B cell (primary cell): ENCODE data around the gene PGBD5. TPM values are rescaled to one million over a fixed set of nuclear protein-coding genes. Genes with fewer than 3 reads are reported as not detected.

ENCODE experiments used
- ATAC-seq: fragments of 200-7000 bp; cut with Tn5 transposase; one replicate; pipeline ENCODE4 v1.10.0; 2021; ENCODE audit warnings: low read depth, mild to moderate bottlenecking, moderate number of reproducible peaks, moderate library complexity
- CTCF ChIA-PET: fragments of 350-600 bp; sonication (Branson Sonifier 250); formaldehyde crosslinking; loops from one replicate; lab custom pipeline; 2021; ENCODE audit warnings: antibody characterized with exemption, inconsistent platforms; lab: Charles Lee
- POLR2A ChIA-PET: fragments of 350-600 bp; sonication (Branson Sonifier 250); formaldehyde crosslinking; loops from one replicate; lab custom pipeline; 2021; ENCODE audit warnings: antibody characterized with exemption; lab: Charles Lee
- DNase-seq: peaks from one replicate; pipeline ENCODE4 v3.0.0; 2013
- H2AFZ ChIP-seq: 2 replicates; pipeline ENCODE4 v1.6.1; 2012; ENCODE audit warnings: mild to moderate bottlenecking, low read depth, low read length; ENCODE audit not compliant: insufficient read depth, poor library complexity, severe bottlenecking
- H3K27ac ChIP-seq, 2 donors: 1 replicate in 1 of 2; 2 replicates in 1 of 2; pipeline ENCODE4 v1.5.1; 2012 to 2013; ENCODE audit warnings: low read length in 2 of 2, mild to moderate bottlenecking in 2 of 2, moderate library complexity in 1 of 2
- H3K27me3 ChIP-seq, 4 experiments: fragments of 200-600 bp in 1 of 4; sonication (generic) in 1 of 4; replicated peaks in 1 of 4; 1 replicate in 2 of 4; 2 replicates in 2 of 4; pipeline versions ENCODE4 v1.6.1 to v1.7.0; 2013 to 2016; ENCODE audit warnings: low read length in 3 of 4, mild to moderate bottlenecking in 2 of 4, mixed read lengths in 1 of 4, moderate library complexity in 1 of 4; ENCODE audit not compliant: insufficient read depth in 4 of 4, control insufficient read depth in 3 of 4; ENCODE audit errors: control extremely low read depth in 1 of 4
- H3K36me3 ChIP-seq, 2 experiments: replicated peaks in 1 of 2; 1 replicate in 1 of 2; 2 replicates in 1 of 2; pipeline versions ENCODE4 v1.6.1 to v1.7.1; 2013; ENCODE audit warnings: low read length in 1 of 2; ENCODE audit not compliant: insufficient read depth in 2 of 2, control insufficient read depth in 1 of 2; ENCODE audit errors: control extremely low read depth in 1 of 2, extremely low read depth in 1 of 2
- H3K4me1 ChIP-seq, 2 donors: fragments of 200-600 bp in 1 of 2; sonication (generic) in 1 of 2; 1 replicate in 1 of 2; 2 replicates in 1 of 2; pipeline versions ENCODE4 v1.5.1 to v1.6.1; 2013 to 2017; ENCODE audit warnings: low read length in 2 of 2; ENCODE audit not compliant: control insufficient read depth in 2 of 2, insufficient read depth in 2 of 2
- H3K4me2 ChIP-seq: replicated peaks from 2 replicates; pipeline ENCODE3; 2012; ENCODE audit warnings: mild to moderate bottlenecking, low read depth, low read length; ENCODE audit not compliant: poor library complexity, severe bottlenecking
- H3K4me3 ChIP-seq, 5 experiments: fragments of 200-600 bp in 1 of 5; sonication (generic) in 1 of 5; 1 replicate in 3 of 5; 2 replicates in 2 of 5; pipeline versions ENCODE4 v1.5.1 to v1.7.0; 2011 to 2016; ENCODE audit warnings: low read length in 4 of 5, mild to moderate bottlenecking in 4 of 5, low read depth in 2 of 5, control low read depth in 1 of 5, moderate library complexity in 1 of 5; ENCODE audit not compliant: insufficient read depth in 1 of 5; ENCODE audit errors: control extremely low read depth in 1 of 5, extremely low read depth in 1 of 5
- H3K79me2 ChIP-seq: fragments of 200-600 bp; sonication (generic); one replicate; pipeline ENCODE4 v1.6.0; 2016; ENCODE audit warnings: low read length; ENCODE audit not compliant: control insufficient read depth, insufficient read depth
- H3K9ac ChIP-seq: fragments of 200-600 bp; sonication (generic); 2 replicates; pipeline ENCODE4 v1.6.1; 2017; ENCODE audit warnings: mild to moderate bottlenecking, low read length, moderate library complexity
- H3K9me3 ChIP-seq, 3 donors: one replicate each; pipeline versions ENCODE4 v1.6.1 to v1.7.1; 2013; ENCODE audit warnings: low read length in 2 of 3; ENCODE audit not compliant: control insufficient read depth in 2 of 3, insufficient read depth in 1 of 3; ENCODE audit errors: control extremely low read depth in 1 of 3
- H4K20me1 ChIP-seq: 2 replicates; pipeline ENCODE4 v1.6.0; 2012; ENCODE audit warnings: mild to moderate bottlenecking, low read length; ENCODE audit not compliant: insufficient read depth, control insufficient read depth, poor library complexity, severe bottlenecking
- H3K27ac Mint-ChIP-seq: one replicate; pipeline ENCODE4 v1.8.0; 2021; ENCODE audit warnings: mixed read lengths
- H3K27me3 Mint-ChIP-seq: one replicate; pipeline ENCODE4 v1.8.0; 2021; ENCODE audit warnings: mixed read lengths
- H3K4me1 Mint-ChIP-seq: one replicate; pipeline ENCODE4 v1.8.0; 2021; ENCODE audit warnings: mixed read lengths
- H3K4me3 Mint-ChIP-seq: one replicate; pipeline ENCODE4 v1.8.0; 2021; ENCODE audit warnings: mixed read lengths
- H3K9me3 Mint-ChIP-seq: one replicate; pipeline ENCODE4 v1.8.0; 2022; ENCODE audit warnings: mixed read lengths; ENCODE audit not compliant: insufficient read depth
- CTCF ChIP-seq: fragments of 200-600 bp; IDR thresholded peaks from one replicate; pipeline ENCODE4 v1.8.0; 2022; ENCODE audit warnings: antibody characterized with exemption, mild to moderate bottlenecking
- EZH2 ChIP-seq: IDR thresholded peaks from 2 replicates; pipeline ENCODE4 v1.6.1; 2012; ENCODE audit warnings: borderline replicate concordance, low read depth, mild to moderate bottlenecking, moderate library complexity, low read length; ENCODE audit not compliant: insufficient read depth, poor library complexity, severe bottlenecking
- WGBS: methylation state at CpG from one replicate; pipeline ENCODE4 v1.1.5; 2013; ENCODE audit warnings: missing lambda C conversion rate; ENCODE audit not compliant: insufficient coverage; 5-methylcytosine and 5-hydroxymethylcytosine counted together
- intact Hi-C: fragments of 100-400 bp; cut with micrococcal nuclease; formaldehyde crosslinking; loops from one replicate; pipeline ENCODE4 v1.10.0; 2022
- polyA plus RNA-seq: library from polyadenylated mRNA; depleted of rRNA; stranded (reverse); fragments of >200 nt; gene quantifications from 2 replicates; pipeline ENCODE4 v1.2.3, GENCODE V29; 2012
- total RNA-seq, 2 donors: library from RNA; stranded (reverse); fragments of 120-200 nt in 1 of 2; gene quantifications; 1 replicate in 1 of 2; 2 replicates in 1 of 2; pipeline versions ENCODE4 v1.2.3 to v1.2.4, GENCODE V29; 2013 to 2022

PGBD5 gene
- total and polyA plus RNA-seq, 2 donors (not counting 1 experiment from before 2014, with no cell fraction given) = 0.07 TPM; not detected in 1

GRCh38 chr1:230283678-230284077 lies 142.5 kb downstream of the PGBD5 start:
- Histone ChIP-seq H3K36me3 (peaks cover 0 to 8% of the 10 kb centered on the region in 2 experiments), H3K27ac (no peak overlapping the region), H3K9ac (no peak overlapping the region), H3K4me2 (no peak overlapping the region), H4K20me1 (no peaks in the 10 kb centered on the region), H2AFZ (no peak overlapping the region), H3K79me2 (no peaks in the 10 kb centered on the region), H3K9me3 (no peaks in the 10 kb centered on the region), H3K4me1 (peaks cover 43 to 46% of the 10 kb centered on the region in 2 donors), H3K4me3 (no peak overlapping the region), H3K27me3 (no peaks in the 10 kb centered on the region)
- no peaks in the 10 kb centered on the region for H3K27me3 Mint-ChIP-seq
- H3K4me3 Mint-ChIP-seq = no peak overlapping the region
- peaks cover 69% of the 10 kb centered on the region for H3K4me1 Mint-ChIP-seq
- 98% methylated on average over 9 of the region's 12 CpGs for WGBS
- ATAC-seq (no peak), DNase-seq (no peak)
- intact Hi-C loops = no loop called here
- no peak overlapping the region for H3K27ac Mint-ChIP-seq
- H3K9me3 Mint-ChIP-seq = no peaks in the 10 kb centered on the region
- no peak for TF ChIP-seq EZH2
- no peak for TF ChIP-seq CTCF
- ChIA-PET POLR2A (no interaction called here), CTCF (no interaction called here)

GRCh38 chr1:230282157-230282556 lies 144.0 kb downstream of the PGBD5 start:
- H3K9me3 Mint-ChIP-seq = no peaks in the 10 kb centered on the region
- Histone ChIP-seq H3K4me1 (peaks cover 55 to 58% of the 10 kb centered on the region in 2 donors), H2AFZ (no peak overlapping the region), H3K27me3 (no peaks in the 10 kb centered on the region), H3K9ac (no peak overlapping the region), H3K4me2 (peak overlapping the region; percentile 68), H3K79me2 (no peaks in the 10 kb centered on the region), H3K27ac (peak overlapping the region; percentile 4 to 58), H3K36me3 (peaks cover 0 to 8% of the 10 kb centered on the region in 2 experiments), H3K9me3 (no peaks in the 10 kb centered on the region), H4K20me1 (no peaks in the 10 kb centered on the region), H3K4me3 (peak overlapping the region in 1 of 5 experiments; percentile 9)
- H3K27ac Mint-ChIP-seq = peak overlapping the region; percentile 85
- intact Hi-C loops = no loop called here
- peak overlapping the region; percentile 75 for H3K4me3 Mint-ChIP-seq
- POLR2A ChIA-PET = no interaction called here
- ATAC-seq (peak; percentile 69), DNase-seq (peak; percentile 50)
- TF ChIP-seq EZH2 = no peak
- TF ChIP-seq CTCF = no peak
- no peaks in the 10 kb centered on the region for H3K27me3 Mint-ChIP-seq
- whole genome bisulfite sequencing = no CpG with 5 or more reads among the region's 3 CpGs
- CTCF ChIA-PET = interaction anchor here (0.6 to 1.4 kb wide), 3 partner anchors 23 to 132 kb away, joined by 3 to 8 read pairs (median 3); no protein-coding TSS in a partner anchor
- peaks cover 71% of the 10 kb centered on the region for H3K4me1 Mint-ChIP-seq
